Measurements from ENCODE around the gene USP31. TPM values are rescaled to one million over a fixed set of nuclear protein-coding genes. Genes with fewer than 3 reads are reported as not detected.

The USP31 gene
- total and polyA plus RNA-seq, 2 of the 13 experiments (the other 11 are each of a cell fraction or from before 2014, with no cell fraction given) = 22.5 to 23.3 TPM

DNA sequence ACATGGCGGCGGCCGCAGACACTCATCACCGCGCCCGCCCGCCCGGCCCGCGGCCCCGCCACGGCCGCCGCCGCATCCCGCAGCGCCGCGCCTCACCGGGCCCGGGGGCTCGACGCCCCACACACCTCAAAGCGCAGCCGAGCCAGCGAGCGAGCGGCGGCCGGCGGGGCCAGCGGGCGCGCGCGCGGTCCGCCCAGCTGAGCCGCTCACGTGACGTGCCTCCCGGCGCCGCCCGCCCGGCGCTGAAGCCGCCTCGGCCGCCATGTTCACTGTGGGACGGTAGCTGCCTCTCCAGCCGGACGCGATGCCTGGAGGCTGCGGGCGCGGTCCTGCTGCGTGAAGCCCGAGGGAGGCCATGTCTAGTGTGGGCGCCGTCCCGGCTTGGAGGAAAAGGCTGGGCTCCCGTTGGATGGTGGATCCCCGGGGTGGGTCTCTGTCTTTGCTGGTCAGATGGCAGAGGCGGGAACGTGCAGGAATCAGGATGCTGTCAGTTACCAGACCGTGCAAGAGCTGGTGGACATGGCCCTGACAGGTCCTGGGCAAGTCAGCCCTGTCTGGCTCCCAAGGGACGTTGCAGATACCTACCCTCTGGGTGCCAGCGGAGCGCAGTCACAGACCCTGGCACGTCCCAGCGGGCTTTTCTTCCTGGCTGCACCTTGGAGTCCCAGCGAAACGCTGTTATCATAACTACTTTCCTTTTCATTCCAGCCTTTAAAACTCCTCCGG lies at the start of gene USP31 (continued):
- TF ChIP-seq, protein P1, sequence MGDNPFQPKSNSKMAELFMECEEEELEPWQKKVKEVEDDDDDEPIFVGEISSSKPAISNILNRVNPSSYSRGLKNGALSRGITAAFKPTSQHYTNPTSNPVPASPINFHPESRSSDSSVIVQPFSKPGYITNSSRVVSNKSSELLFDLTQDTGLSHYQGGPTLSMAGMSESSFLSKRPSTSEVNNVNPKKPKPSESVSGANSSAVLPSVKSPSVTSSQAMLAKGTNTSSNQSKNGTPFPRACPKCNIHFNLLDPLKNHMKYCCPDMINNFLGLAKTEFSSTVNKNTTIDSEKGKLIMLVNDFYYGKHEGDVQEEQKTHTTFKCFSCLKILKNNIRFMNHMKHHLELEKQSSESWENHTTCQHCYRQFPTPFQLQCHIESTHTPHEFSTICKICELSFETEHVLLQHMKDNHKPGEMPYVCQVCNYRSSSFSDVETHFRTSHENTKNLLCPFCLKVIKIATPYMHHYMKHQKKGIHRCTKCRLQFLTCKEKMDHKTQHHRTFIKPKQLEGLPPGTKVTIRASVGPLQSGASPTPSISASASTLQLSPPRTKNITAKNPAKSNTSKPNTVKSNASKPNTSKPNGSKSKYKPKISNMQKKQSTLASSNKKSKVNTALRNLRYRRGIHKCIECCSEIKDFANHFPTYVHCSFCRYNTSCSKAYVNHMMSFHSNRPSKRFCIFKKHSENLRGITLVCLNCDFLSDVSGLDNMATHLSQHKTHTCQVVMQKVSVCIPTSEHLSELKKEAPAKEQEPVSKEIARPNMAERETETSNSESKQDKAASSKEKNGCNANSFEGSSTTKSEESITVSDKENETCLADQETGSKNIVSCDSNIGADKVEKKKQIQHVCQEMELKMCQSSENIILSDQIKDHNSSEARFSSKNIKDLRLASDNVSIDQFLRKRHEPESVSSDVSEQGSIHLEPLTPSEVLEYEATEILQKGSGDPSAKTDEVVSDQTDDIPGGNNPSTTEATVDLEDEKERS (CRISPR knock-in tag; IDR thresholded peaks at IDR 0.05) = no peak
- TF ChIP-seq JUND (CRISPR knock-in tag; IDR thresholded peaks at IDR 0.05) (no peak), ZNF3 (CRISPR knock-in tag; IDR thresholded peaks at IDR 0.05) (peak; percentile 35; the same call in 1 of the 2 replicates), GATAD1 (CRISPR knock-in tag; IDR thresholded peaks at IDR 0.05) (peak; percentile 88), GABPA (IDR thresholded peaks at IDR 0.05; ENCODE audit: low read depth, low read length) (no peak), GABPA (CRISPR knock-in tag; IDR thresholded peaks at IDR 0.05; ENCODE audit: low read depth) (no peak), PITX1 (CRISPR knock-in tag; IDR thresholded peaks at IDR 0.05) (peak; percentile 75; the same call in 1 of the 2 replicates), ZKSCAN5 (CRISPR knock-in tag; IDR thresholded peaks at IDR 0.05) (no peak), FOXA3 (CRISPR knock-in tag; IDR thresholded peaks at IDR 0.05) (peak; percentile 71), TCF7 (IDR thresholded peaks at IDR 0.05; ENCODE audit: low read depth) (no peak), CAMTA2 (CRISPR knock-in tag; IDR thresholded peaks at IDR 0.05; ENCODE audit: borderline replicate concordance) (peak; percentile 94; the same call in 1 of the 2 replicates), NPAS2 (CRISPR knock-in tag; IDR thresholded peaks at IDR 0.05; ENCODE audit: borderline replicate concordance) (no peak), RELA (CRISPR knock-in tag; IDR thresholded peaks at IDR 0.05) (peak; percentile 89), EZH2 (conservative IDR thresholded peaks at IDR 0.05; ENCODE audit: low read depth, low read length) (no peak), ZNF337 (CRISPR knock-in tag; IDR thresholded peaks at IDR 0.05; ENCODE audit: borderline replicate concordance, low read depth) (0 out of 2 replicates have a peak, but pooled peaks have one; percentile 50), ZNF253 (CRISPR knock-in tag; IDR thresholded peaks at IDR 0.05; ENCODE audit: borderline replicate concordance) (0 out of 2 replicates have a peak, but pooled peaks have one; percentile 48), ZNF761 (CRISPR knock-in tag; conservative IDR thresholded peaks at IDR 0.05) (peak; percentile 82), KDM6A (CRISPR knock-in tag; IDR thresholded peaks at IDR 0.05; ENCODE audit: low read depth) (no peak), ZFAT (CRISPR knock-in tag; conservative IDR thresholded peaks at IDR 0.05) (no peak)
- TF ChIP-seq, protein P2, sequence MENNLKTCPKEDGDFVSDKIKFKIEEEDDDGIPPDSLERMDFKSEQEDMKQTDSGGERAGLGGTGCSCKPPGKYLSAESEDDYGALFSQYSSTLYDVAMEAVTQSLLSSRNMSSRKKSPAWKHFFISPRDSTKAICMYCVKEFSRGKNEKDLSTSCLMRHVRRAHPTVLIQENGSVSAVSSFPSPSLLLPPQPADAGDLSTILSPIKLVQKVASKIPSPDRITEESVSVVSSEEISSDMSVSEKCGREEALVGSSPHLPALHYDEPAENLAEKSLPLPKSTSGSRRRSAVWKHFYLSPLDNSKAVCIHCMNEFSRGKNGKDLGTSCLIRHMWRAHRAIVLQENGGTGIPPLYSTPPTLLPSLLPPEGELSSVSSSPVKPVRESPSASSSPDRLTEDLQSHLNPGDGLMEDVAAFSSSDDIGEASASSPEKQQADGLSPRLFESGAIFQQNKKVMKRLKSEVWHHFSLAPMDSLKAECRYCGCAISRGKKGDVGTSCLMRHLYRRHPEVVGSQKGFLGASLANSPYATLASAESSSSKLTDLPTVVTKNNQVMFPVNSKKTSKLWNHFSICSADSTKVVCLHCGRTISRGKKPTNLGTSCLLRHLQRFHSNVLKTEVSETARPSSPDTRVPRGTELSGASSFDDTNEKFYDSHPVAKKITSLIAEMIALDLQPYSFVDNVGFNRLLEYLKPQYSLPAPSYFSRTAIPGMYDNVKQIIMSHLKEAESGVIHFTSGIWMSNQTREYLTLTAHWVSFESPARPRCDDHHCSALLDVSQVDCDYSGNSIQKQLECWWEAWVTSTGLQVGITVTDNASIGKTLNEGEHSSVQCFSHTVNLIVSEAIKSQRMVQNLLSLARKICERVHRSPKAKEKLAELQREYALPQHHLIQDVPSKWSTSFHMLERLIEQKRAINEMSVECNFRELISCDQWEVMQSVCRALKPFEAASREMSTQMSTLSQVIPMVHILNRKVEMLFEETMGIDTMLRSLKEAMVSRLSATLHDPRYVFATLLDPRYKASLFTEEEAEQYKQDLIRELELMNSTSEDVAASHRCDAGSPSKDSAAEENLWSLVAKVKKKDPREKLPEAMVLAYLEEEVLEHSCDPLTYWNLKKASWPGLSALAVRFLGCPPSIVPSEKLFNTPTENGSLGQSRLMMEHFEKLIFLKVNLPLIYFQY (CRISPR knock-in tag; IDR thresholded peaks at IDR 0.05; ENCODE audit: borderline replicate concordance) = peak; percentile 60; the same call in 1 of the 2 replicates
- TF ChIP-seq, protein P3, sequence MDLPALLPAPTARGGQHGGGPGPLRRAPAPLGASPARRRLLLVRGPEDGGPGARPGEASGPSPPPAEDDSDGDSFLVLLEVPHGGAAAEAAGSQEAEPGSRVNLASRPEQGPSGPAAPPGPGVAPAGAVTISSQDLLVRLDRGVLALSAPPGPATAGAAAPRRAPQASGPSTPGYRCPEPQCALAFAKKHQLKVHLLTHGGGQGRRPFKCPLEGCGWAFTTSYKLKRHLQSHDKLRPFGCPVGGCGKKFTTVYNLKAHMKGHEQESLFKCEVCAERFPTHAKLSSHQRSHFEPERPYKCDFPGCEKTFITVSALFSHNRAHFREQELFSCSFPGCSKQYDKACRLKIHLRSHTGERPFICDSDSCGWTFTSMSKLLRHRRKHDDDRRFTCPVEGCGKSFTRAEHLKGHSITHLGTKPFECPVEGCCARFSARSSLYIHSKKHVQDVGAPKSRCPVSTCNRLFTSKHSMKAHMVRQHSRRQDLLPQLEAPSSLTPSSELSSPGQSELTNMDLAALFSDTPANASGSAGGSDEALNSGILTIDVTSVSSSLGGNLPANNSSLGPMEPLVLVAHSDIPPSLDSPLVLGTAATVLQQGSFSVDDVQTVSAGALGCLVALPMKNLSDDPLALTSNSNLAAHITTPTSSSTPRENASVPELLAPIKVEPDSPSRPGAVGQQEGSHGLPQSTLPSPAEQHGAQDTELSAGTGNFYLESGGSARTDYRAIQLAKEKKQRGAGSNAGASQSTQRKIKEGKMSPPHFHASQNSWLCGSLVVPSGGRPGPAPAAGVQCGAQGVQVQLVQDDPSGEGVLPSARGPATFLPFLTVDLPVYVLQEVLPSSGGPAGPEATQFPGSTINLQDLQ (CRISPR knock-in tag; IDR thresholded peaks at IDR 0.05) = peak; percentile 84; the same call in 1 of the 2 replicates

All from HepG2 (cell line).